K562 (cell line): ENCODE data around the gene PKDCC. TPM values are rescaled to one million over a fixed set of nuclear protein-coding genes. Genes with fewer than 3 reads are reported as not detected.

Experiments used
- ATAC-seq: fragments of 200-7000 bp; cut with Tn5 transposase; 3 replicates; pipeline ENCODE4 v1.9.1; 2020; ENCODE audit warnings: moderate library complexity
- BruUV-seq: library from RNA; stranded (reverse); fragments of 400-500 nt; replicated peaks from 2 replicates; lab custom pipeline; 2021; lab: Mats Ljungman, UMichigan
- CTCF ChIA-PET: fragments of 300-600 bp; formaldehyde crosslinking; extraction: SDS; loops from one replicate; lab custom pipeline; 2021; ENCODE audit warnings: low intra/inter-chr PET ratio; lab: Yijun Ruan, JAX
- POLR2A ChIA-PET: fragments of 300-600, 350-650 bp; sonication (Branson Sonifier 250); formaldehyde crosslinking; extraction: SDS; loops from one replicate; lab custom pipeline; 2021; ENCODE audit warnings: antibody characterized with exemption, inconsistent platforms; lab: Yijun Ruan, JAX
- DNase-seq, 4 experiments: peaks; one replicate each; pipeline versions ENCODE4 v3.0.0 to v3.0.0-alpha.2; 2011 to 2018; ENCODE audit warnings: low spot score in 3 of 4, mixed read lengths in 3 of 4; ENCODE audit errors: extremely low read depth in 1 of 4
- FAIRE-seq: peaks from 2 replicates; lab custom pipeline; 2011; peaks lifted over from hg19 to GRCh38; lab: Jason Lieb, UNC
- H2AFZ ChIP-seq: 2 replicates; pipeline ENCODE4 v1.6.0; 2011; ENCODE audit warnings: low read depth, low read length, control low read depth, inconsistent platforms
- H3K27ac ChIP-seq: fragments of 200-600 bp; 3 replicates; pipeline ENCODE4 v1.8.0; 2011; ENCODE audit warnings: low read depth, mild to moderate bottlenecking, control low read depth, inconsistent platforms, low read length, moderate library complexity, mixed read lengths; ENCODE audit errors: extremely low read depth
- H3K27me3 ChIP-seq, 2 experiments: fragments of 300-600 bp in 1 of 2; 2 replicates in 1 of 2; 3 replicates in 1 of 2; pipeline versions ENCODE4 v1.6.0 to v1.8.0; 2011; ENCODE audit warnings: inconsistent platforms in 2 of 2, low read length in 2 of 2, mild to moderate bottlenecking in 1 of 2, mixed read lengths in 1 of 2, moderate library complexity in 1 of 2; ENCODE audit not compliant: control insufficient read depth in 2 of 2, insufficient read depth in 2 of 2
- H3K36me3 ChIP-seq: fragments of 300-600 bp; 3 replicates; pipeline ENCODE4 v1.8.0; 2011; ENCODE audit warnings: mild to moderate bottlenecking, low read length, inconsistent platforms; ENCODE audit not compliant: control insufficient read depth, insufficient read depth
- H3K4me1 ChIP-seq, 2 experiments: fragments of 200-600 bp in 1 of 2; replicated peaks in 1 of 2; 2 replicates in 1 of 2; 3 replicates in 1 of 2; pipeline versions ENCODE4 v1.5.1 to v1.8.0; 2011; ENCODE audit warnings: inconsistent platforms in 2 of 2, low read length in 2 of 2, mild to moderate bottlenecking in 1 of 2, mixed read lengths in 1 of 2, moderate library complexity in 1 of 2; ENCODE audit not compliant: control insufficient read depth in 2 of 2, insufficient read depth in 2 of 2
- H3K4me2 ChIP-seq: 2 replicates; pipeline ENCODE4 v1.6.1; 2011; ENCODE audit warnings: low read length, control low read depth, inconsistent platforms, mixed read lengths; ENCODE audit not compliant: insufficient read depth
- H3K4me3 ChIP-seq: fragments of 200-600 bp; sonication (generic), shearing (Covaris generic); 2 replicates; pipeline ENCODE4 v1.5.1; 2016; ENCODE audit warnings: control low read depth, inconsistent platforms
- H3K79me2 ChIP-seq: fragments of 200-600 bp; 3 replicates; pipeline ENCODE4 v1.8.0; 2011; ENCODE audit warnings: low read length, inconsistent platforms; ENCODE audit not compliant: control insufficient read depth, insufficient read depth
- H3K9ac ChIP-seq, 2 experiments: 2 replicates each; pipeline versions ENCODE4 v1.6.0 to v1.6.1; 2011; ENCODE audit warnings: low read depth in 2 of 2, low read length in 2 of 2, control low read depth in 1 of 2, inconsistent platforms in 1 of 2, mild to moderate bottlenecking in 1 of 2, mixed read lengths in 1 of 2; ENCODE audit not compliant: insufficient read depth in 1 of 2
- H3K9me1 ChIP-seq: one replicate; pipeline ENCODE4 v1.6.0; 2011; ENCODE audit warnings: inconsistent platforms, mild to moderate bottlenecking, low read length, moderate library complexity; ENCODE audit not compliant: control insufficient read depth, insufficient read depth
- H3K9me3 ChIP-seq: replicated peaks from 2 replicates; pipeline ENCODE4 v1.5.1; 2011; ENCODE audit warnings: low read depth, low read length, inconsistent platforms; ENCODE audit not compliant: control insufficient read depth, insufficient read depth
- H4K20me1 ChIP-seq: replicated peaks from 2 replicates; pipeline ENCODE4 v1.6.1; 2011; ENCODE audit warnings: low read length, inconsistent platforms, mixed read lengths; ENCODE audit not compliant: control insufficient read depth, insufficient read depth
- CREM ChIP-seq: IDR thresholded peaks from 2 replicates; pipeline ENCODE4 v1.6.1; 2014; ENCODE audit warnings: antibody characterized with exemption, low read depth
- FOXJ3 ChIP-seq: sonication (generic); formaldehyde crosslinking; IDR thresholded peaks from 2 replicates; pipeline ENCODE4 v1.4.0; 2020; ENCODE audit warnings: mild to moderate bottlenecking, missing genetic modification reagents
- KLF10 ChIP-seq: fragments of 250-450 bp; sonication (Bioruptor Pico); IDR thresholded peaks from 2 replicates; pipeline ENCODE4 v1.6.1; 2021; ENCODE audit warnings: matching md5 sums
- LEF1 ChIP-seq: fragments of 450-650 bp; IDR thresholded peaks from 2 replicates; pipeline ENCODE4 v1.6.1; 2016; ENCODE audit warnings: mild to moderate bottlenecking
- MXI1 ChIP-seq: IDR thresholded peaks from 2 replicates; pipeline ENCODE4 v1.6.1; 2011; ENCODE audit warnings: low read depth, mild to moderate bottlenecking, improper control_type of control experiment, low read length
- MYNN ChIP-seq, 2 experiments: sonication (generic); formaldehyde crosslinking in 1 of 2; IDR thresholded peaks; 2 replicates each; pipeline versions ENCODE4 v1.5.0 to v1.6.1; 2016 to 2020; ENCODE audit warnings: antibody characterized with exemption in 1 of 2, missing genetic modification reagents in 1 of 2
- NFE2 ChIP-seq: IDR thresholded peaks from 2 replicates; pipeline ENCODE4 v1.6.1; 2014; ENCODE audit warnings: antibody characterized with exemption, low read depth
- RNF219 ChIP-seq: fragments of 250-450 bp; sonication (Bioruptor Pico); IDR thresholded peaks from 2 replicates; pipeline ENCODE4 v1.5.0; 2022; ENCODE audit warnings: mild to moderate bottlenecking
- SFPQ ChIP-seq: fragments of 200-400 bp; formaldehyde crosslinking; IDR thresholded peaks from 2 replicates; pipeline ENCODE4 v1.6.1; 2017; ENCODE audit warnings: mild to moderate bottlenecking, low read depth, low read length, moderate library complexity
- ZBTB34 ChIP-seq: fragments of 250-450 bp; sonication (Bioruptor Pico); IDR thresholded peaks from 2 replicates; pipeline ENCODE4 v1.8.0; 2021; ENCODE audit warnings: mild to moderate bottlenecking, moderate library complexity
- ZNF263 ChIP-seq: sonication (generic); formaldehyde crosslinking; IDR thresholded peaks from 2 replicates; pipeline ENCODE4 v1.8.0; 2022; ENCODE audit warnings: mild to moderate bottlenecking, missing genetic modification reagents, borderline replicate concordance
- WGBS: fragments of 100-300 bp; shearing (Covaris generic); methylation state at CpG from one replicate; pipeline ENCODE4 v1.1.6; 2016; ENCODE audit warnings: low coverage, mixed read lengths; ENCODE audit not compliant: insufficient coverage; ENCODE audit errors: missing lambda C conversion rate; 5-methylcytosine and 5-hydroxymethylcytosine counted together
- in situ Hi-C: fragments of 300-500 bp; cut with MboI; formaldehyde crosslinking; loops from 4 replicates; pipeline ENCODE4 v1.15.0; 2018; ENCODE audit warnings: inconsistent platforms, mixed read lengths
- intact Hi-C: fragments of 100-400 bp; cut with micrococcal nuclease; formaldehyde crosslinking; loops from 2 replicates; pipeline ENCODE4 v1.14.2; 2022
- polyA plus RNA-seq, 8 experiments: library from polyadenylated mRNA; depleted of rRNA in 4 of 8; stranded (reverse) in 5 of 8; unstranded in 3 of 8; fragments of >200 nt; fragmentation: Nextera tagmentation in 2 of 8; fragmentation: Illumina TruSeq in 1 of 8; extraction: Ambion mirVana in 2 of 8; extraction: Trizol in 1 of 8; gene quantifications; 2 replicates each; pipeline versions ENCODE4 v1.2.1 to v1.2.3, GENCODE V29; 2011 to 2014; ENCODE audit warnings: inconsistent platforms in 1 of 8, missing spikeins in 1 of 8
- total RNA-seq, 7 experiments: library from RNA; depleted of rRNA in 6 of 7; stranded (reverse); fragments of >200 nt in 6 of 7; fragmentation: Illumina TruSeq in 2 of 7; extraction: Trizol in 2 of 7; gene quantifications; 2 replicates each; pipeline versions ENCODE4 v1.2.1 to v1.2.3, GENCODE V29; 2011 to 2021; ENCODE audit warnings: low replicate concordance in 1 of 7

The PKDCC gene
- total and polyA plus RNA-seq, 9 of the 15 experiments (the other 6 are each of a cell fraction or from before 2014, with no cell fraction given), result 0.62 to 14.8 (median 1.3) TPM; not detected in 2

DNA sequence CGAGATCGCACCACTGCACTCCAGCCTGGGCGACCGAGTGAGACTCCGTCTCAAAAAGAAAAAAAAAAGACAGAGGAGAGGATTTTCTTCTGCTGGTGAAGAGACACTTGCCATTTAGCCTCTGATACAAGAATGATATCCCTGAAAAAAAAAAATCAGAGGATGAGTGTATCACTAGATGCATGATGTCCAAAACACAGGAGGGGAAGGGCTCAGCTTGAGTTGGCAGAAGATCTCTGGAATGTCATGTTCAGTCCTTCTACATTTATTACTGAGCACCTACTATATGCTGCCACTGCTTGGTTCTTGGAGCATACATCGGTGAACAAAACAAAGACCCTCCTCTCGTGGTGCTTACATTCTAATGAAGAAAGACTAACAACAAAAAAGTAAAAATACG, 10.9 kb upstream of the PKDCC start:
- no peak for ATAC-seq
- Histone ChIP-seq H3K4me3 (no peak overlapping the region), H3K4me1 (no peaks in the 10 kb centered on the region; a peak in 1 of 5 replicates), H3K79me2 (no peaks in the 10 kb centered on the region), H3K27ac (no peak overlapping the region), H2AFZ (no peak overlapping the region), H3K4me2 (no peak overlapping the region), H3K9me3 (no peaks in the 10 kb centered on the region), H3K27me3 (peaks cover 3 to 10% of the 10 kb centered on the region in 2 experiments; a peak in 3 of 5 replicates), H3K9ac (no peak overlapping the region), H4K20me1 (no peaks in the 10 kb centered on the region), H3K9me1 (no peaks in the 10 kb centered on the region), H3K36me3 (no peaks in the 10 kb centered on the region)
- WGBS, result 1% methylated on average over 8 of the region's 8 CpGs
- ChIA-PET POLR2A (no interaction called here), CTCF (no interaction called here)
- intact Hi-C loops (no loop called here), in situ Hi-C loops (no loop called here)
- DNase-seq, result no peak
- TF ChIP-seq KLF10 (CRISPR knock-in tag) (no peak), NFE2 (no peak), SFPQ (no peak), CREM (no peak), RNF219 (CRISPR knock-in tag) (no peak), ZBTB34 (CRISPR knock-in tag) (no peak), MYNN (IDR thresholded peaks at IDR 0.05) (no peak), MYNN (CRISPR knock-in tag; IDR thresholded peaks at IDR 0.05) (no peak), FOXJ3 (CRISPR knock-in tag) (no peak), MXI1 (no peak), LEF1 (no peak), ZNF263 (CRISPR knock-in tag) (no peak)
- FAIRE-seq, result no peak
- no TSS peak for BruUV-seq
